Measurements from ENCODE around the gene HACD2. TPM values are rescaled to one million over a fixed set of nuclear protein-coding genes. Genes with fewer than 3 reads are reported as not detected.

Gene HACD2
- total and polyA plus RNA-seq, 10 of the 15 experiments (the other 5 are each of a cell fraction or from before 2014, with no cell fraction given) = 9.1 to 30.0 (median 18.8) TPM

DNA sequence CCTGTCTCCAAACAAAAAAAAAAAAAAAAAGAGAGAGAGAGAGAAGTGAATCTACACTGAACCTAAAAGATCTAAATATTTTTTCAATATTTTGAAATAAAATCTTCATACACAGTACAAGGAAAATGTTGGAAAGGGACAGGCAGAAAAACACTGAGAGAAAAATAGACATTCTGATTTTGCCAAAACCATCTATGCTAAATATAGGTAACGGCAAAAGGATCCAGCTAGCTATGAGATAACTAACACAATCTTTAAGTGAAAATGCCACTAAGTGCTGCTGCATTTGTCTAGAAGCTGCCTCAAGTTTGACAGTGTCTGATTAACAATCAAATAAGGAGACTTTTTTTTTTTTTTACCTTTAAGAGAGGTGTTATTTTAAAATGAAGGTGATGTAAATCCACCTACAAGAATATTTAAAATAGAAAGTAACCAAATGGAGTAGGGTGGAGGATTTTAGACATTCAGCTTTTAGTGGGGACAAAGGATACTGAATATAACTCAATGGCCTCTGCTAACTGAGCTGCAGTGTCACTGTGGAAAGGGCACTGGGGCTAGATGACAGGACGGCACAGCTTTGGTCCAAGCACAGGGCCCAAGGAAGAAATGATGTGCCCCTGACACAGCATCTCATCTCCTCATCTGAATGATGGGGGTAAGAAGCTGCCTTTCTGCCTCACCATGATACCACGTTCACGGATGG is 62.4 kb downstream of the HACD2 start:
- no peak for TF ChIP-seq CHD1 (IDR thresholded peaks at IDR 0.05; ENCODE audit: low read depth, low read length)
- TF ChIP-seq, protein P1, sequence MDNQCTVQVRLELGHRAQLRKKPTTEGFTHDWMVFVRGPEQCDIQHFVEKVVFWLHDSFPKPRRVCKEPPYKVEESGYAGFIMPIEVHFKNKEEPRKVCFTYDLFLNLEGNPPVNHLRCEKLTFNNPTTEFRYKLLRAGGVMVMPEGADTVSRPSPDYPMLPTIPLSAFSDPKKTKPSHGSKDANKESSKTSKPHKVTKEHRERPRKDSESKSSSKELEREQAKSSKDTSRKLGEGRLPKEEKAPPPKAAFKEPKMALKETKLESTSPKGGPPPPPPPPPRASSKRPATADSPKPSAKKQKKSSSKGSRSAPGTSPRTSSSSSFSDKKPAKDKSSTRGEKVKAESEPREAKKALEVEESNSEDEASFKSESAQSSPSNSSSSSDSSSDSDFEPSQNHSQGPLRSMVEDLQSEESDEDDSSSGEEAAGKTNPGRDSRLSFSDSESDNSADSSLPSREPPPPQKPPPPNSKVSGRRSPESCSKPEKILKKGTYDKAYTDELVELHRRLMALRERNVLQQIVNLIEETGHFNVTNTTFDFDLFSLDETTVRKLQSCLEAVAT (IDR thresholded peaks at IDR 0.05) = no peak
- TF ChIP-seq RBBP5 (conservative IDR thresholded peaks at IDR 0.05) = no peak
- TF ChIP-seq SPI1 (IDR thresholded peaks at IDR 0.05; ENCODE audit: borderline replicate concordance, insufficient read depth, low read depth, low read length) = no peak
- no peak for TF ChIP-seq CHD2 (IDR thresholded peaks at IDR 0.05; ENCODE audit: borderline replicate concordance, low read depth, low read length)
- TF ChIP-seq, protein P2, sequence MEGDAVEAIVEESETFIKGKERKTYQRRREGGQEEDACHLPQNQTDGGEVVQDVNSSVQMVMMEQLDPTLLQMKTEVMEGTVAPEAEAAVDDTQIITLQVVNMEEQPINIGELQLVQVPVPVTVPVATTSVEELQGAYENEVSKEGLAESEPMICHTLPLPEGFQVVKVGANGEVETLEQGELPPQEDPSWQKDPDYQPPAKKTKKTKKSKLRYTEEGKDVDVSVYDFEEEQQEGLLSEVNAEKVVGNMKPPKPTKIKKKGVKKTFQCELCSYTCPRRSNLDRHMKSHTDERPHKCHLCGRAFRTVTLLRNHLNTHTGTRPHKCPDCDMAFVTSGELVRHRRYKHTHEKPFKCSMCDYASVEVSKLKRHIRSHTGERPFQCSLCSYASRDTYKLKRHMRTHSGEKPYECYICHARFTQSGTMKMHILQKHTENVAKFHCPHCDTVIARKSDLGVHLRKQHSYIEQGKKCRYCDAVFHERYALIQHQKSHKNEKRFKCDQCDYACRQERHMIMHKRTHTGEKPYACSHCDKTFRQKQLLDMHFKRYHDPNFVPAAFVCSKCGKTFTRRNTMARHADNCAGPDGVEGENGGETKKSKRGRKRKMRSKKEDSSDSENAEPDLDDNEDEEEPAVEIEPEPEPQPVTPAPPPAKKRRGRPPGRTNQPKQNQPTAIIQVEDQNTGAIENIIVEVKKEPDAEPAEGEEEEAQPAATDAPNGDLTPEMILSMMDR (IDR thresholded peaks at IDR 0.05 in 2 of 3, conservative IDR thresholded peaks at IDR 0.05 in 1 of 3; ENCODE audit: control insufficient read depth in 2 of 3, extremely low read depth in 1 of 3, insufficient read depth in 1 of 3, low read depth in 3 of 3, low read length in 3 of 3) = no peak
- TF ChIP-seq, protein P3, sequence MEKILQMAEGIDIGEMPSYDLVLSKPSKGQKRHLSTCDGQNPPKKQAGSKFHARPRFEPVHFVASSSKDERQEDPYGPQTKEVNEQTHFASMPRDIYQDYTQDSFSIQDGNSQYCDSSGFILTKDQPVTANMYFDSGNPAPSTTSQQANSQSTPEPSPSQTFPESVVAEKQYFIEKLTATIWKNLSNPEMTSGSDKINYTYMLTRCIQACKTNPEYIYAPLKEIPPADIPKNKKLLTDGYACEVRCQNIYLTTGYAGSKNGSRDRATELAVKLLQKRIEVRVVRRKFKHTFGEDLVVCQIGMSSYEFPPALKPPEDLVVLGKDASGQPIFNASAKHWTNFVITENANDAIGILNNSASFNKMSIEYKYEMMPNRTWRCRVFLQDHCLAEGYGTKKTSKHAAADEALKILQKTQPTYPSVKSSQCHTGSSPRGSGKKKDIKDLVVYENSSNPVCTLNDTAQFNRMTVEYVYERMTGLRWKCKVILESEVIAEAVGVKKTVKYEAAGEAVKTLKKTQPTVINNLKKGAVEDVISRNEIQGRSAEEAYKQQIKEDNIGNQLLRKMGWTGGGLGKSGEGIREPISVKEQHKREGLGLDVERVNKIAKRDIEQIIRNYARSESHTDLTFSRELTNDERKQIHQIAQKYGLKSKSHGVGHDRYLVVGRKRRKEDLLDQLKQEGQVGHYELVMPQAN (conservative IDR thresholded peaks at IDR 0.05) = no peak
- no peak for TF ChIP-seq ATF7 (IDR thresholded peaks at IDR 0.05; ENCODE audit: low read depth)
- no peak for TF ChIP-seq BCL11A (IDR thresholded peaks at IDR 0.05; ENCODE audit: low read depth, low read length)
- no peak for TF ChIP-seq MXI1 (IDR thresholded peaks at IDR 0.05; ENCODE audit: low read depth, low read length)
- no peak for TF ChIP-seq HDAC2 (IDR thresholded peaks at IDR 0.05)
- TF ChIP-seq WRNIP1 (IDR thresholded peaks at IDR 0.05; ENCODE audit: borderline replicate concordance, low read depth, low read length) = no peak
- no peak for TF ChIP-seq POLR2A (IDR thresholded peaks at IDR 0.05; ENCODE audit: low read depth, low read length)
- Histone ChIP-seq H3K4me3 (no peak overlapping the region), H3K9me3 (replicated peaks; ENCODE audit: control insufficient read depth, insufficient read depth, low read length) (no peaks in the 10 kb centered on the region), H3K36me3 (ENCODE audit: control insufficient read depth in 2 of 2, insufficient read depth in 2 of 2, low read length in 1 of 2) (peaks cover 0 to 2% of the 10 kb centered on the region in 2 experiments; a peak in 3 of 4 replicates), H3K9ac (ENCODE audit: control insufficient read depth, insufficient read depth, low read length) (no peak overlapping the region), H3K4me2 (ENCODE audit: control insufficient read depth, insufficient read depth) (no peak overlapping the region), H3K79me2 (ENCODE audit: control insufficient read depth, insufficient read depth, low read length) (no peaks in the 10 kb centered on the region), H3K4me1 (ENCODE audit: control insufficient read depth, insufficient read depth, low read length) (peaks cover 10% of the 10 kb centered on the region; the same call in 1 of the 2 replicates), H4K20me1 (ENCODE audit: control insufficient read depth, insufficient read depth) (no peaks in the 10 kb centered on the region), H3K27ac (ENCODE audit: control insufficient read depth, insufficient read depth) (no peak overlapping the region), H2AFZ (ENCODE audit: control insufficient read depth, low read depth, low read length) (no peak overlapping the region), H3K27me3 (replicated peaks in 1 of 2; ENCODE audit: control insufficient read depth in 2 of 2, insufficient read depth in 2 of 2, low read length in 1 of 2) (no peaks in the 10 kb centered on the region)
- ChIA-PET POLR2A (no interaction called here), RAD21 (ENCODE audit: unreplicated experiment) (no interaction called here), CTCF (interaction anchor here (0.6 to 2.1 kb wide), 4 partner anchors 36 to 436 kb away, joined by 3 to 6 read pairs (median 3); no protein-coding TSS in a partner anchor), SMC1A (ENCODE audit: uncharacterized antibody, unreplicated experiment) (interaction anchor here (0.6 to 1.4 kb wide), 3 partner anchors 9 to 377 kb away, joined by 3 to 4 read pairs (median 3); no protein-coding TSS in a partner anchor)
- DNase-seq (ENCODE audit: low read depth, low spot score) = no peak
- 87% methylated on average over 4 of the region's 4 CpGs for WGBS (ENCODE audit: insufficient coverage, insufficient replicate concordance, low lambda C conversion rate, missing lambda C conversion rate)
- intact Hi-C loops (cut with micrococcal nuclease; ENCODE audit: unreplicated experiment) = no loop called here
- no peak for FAIRE-seq
- in situ Hi-C loops (cut with MboI) = no loop called here
- BruUV-seq (replicated peaks) = no TSS peak
- ATAC-seq = no peak
